Esophagus (tissue), 2 donors: Measurements from ENCODE around the gene GOLGA6A. TPM values are rescaled to one million over a fixed set of nuclear protein-coding genes. Genes with fewer than 3 reads are reported as not detected.

Experiments used
- H3K27ac ChIP-seq, 2 donors: one replicate each; pipeline ENCODE4 v1.5.1; 2013; ENCODE audit warnings: low read depth in 2 of 2, mild to moderate bottlenecking in 2 of 2, inconsistent platforms in 1 of 2, low read length in 1 of 2, moderate library complexity in 1 of 2
- H3K27me3 ChIP-seq, 2 donors: one replicate each; pipeline ENCODE4 v1.6.1; 2013; ENCODE audit warnings: low read length in 2 of 2, control low read depth in 1 of 2, mild to moderate bottlenecking in 1 of 2; ENCODE audit not compliant: insufficient read depth in 2 of 2, control insufficient read depth in 1 of 2
- H3K36me3 ChIP-seq, 2 donors: one replicate each; pipeline ENCODE4 v1.6.1; 2013; ENCODE audit warnings: low read length in 1 of 2; ENCODE audit not compliant: control insufficient read depth in 2 of 2, insufficient read depth in 2 of 2
- H3K4me1 ChIP-seq, 2 donors: one replicate each; pipeline ENCODE4 v1.6.1; 2013; ENCODE audit warnings: low read length in 1 of 2; ENCODE audit not compliant: control insufficient read depth in 2 of 2, insufficient read depth in 2 of 2
- H3K4me3 ChIP-seq, 2 donors: one replicate each; pipeline ENCODE4 v1.5.1; 2013; ENCODE audit warnings: low read length in 2 of 2, mild to moderate bottlenecking in 2 of 2, low read depth in 1 of 2, moderate library complexity in 1 of 2
- H3K9me3 ChIP-seq, 2 donors: one replicate each; pipeline ENCODE4 v1.6.1; 2013; ENCODE audit warnings: mild to moderate bottlenecking in 2 of 2, low read depth in 1 of 2, low read length in 1 of 2, moderate library complexity in 1 of 2; ENCODE audit not compliant: control insufficient read depth in 2 of 2, insufficient read depth in 1 of 2
- WGBS, 2 donors: extraction: QIAGEN DNeasy Blood & Tissue Kit; methylation state at CpG; one replicate each; pipeline ENCODE4 v1.1.7; 2013; 5-methylcytosine and 5-hydroxymethylcytosine counted together
- polyA plus RNA-seq, 2 donors: library from polyadenylated mRNA; stranded (reverse); fragments of 200-250 nt; gene quantifications; one replicate each; pipeline ENCODE4 v1.2.3, GENCODE V29; 2013
- donor health status: healthy with polysubstance abuse.
- donor health status: Bipolar disorder and iron deficiency.

The GOLGA6A gene
- polyA plus RNA-seq, 2 donors, result 0.02 TPM

DNA sequence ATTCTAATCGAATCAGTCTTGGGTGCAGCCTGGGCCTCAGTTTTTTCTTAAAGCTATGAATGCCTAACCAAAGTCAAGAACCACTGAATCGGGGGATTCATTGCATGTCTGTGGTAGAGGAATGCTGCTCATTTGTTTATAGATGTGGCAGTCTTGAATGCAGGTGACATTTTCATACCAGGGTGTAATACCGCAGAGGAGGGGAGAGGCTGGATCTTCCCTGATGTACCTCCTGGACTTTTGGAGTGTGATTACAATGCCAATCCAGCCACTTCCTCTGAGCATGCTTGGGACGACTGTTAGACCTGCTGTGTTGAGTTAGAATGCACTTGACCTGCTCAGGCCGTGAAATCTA lies 42.7 kb downstream of the GOLGA6A start:
- peaks cover 15 to 34% of the 10 kb centered on the region in 2 donors for H3K36me3 ChIP-seq
- no peak overlapping the region for H3K27ac ChIP-seq
- H3K4me3 ChIP-seq, result no peak overlapping the region
- H3K9me3 ChIP-seq, result no peaks in the 10 kb centered on the region
- no peaks in the 10 kb centered on the region for H3K27me3 ChIP-seq
- H3K4me1 ChIP-seq, result peaks cover 5% of the 10 kb centered on the region in 2 donors
- 83 to 89% methylated on average over 5 of the region's 5 CpGs for WGBS, 2 donors

DNA sequence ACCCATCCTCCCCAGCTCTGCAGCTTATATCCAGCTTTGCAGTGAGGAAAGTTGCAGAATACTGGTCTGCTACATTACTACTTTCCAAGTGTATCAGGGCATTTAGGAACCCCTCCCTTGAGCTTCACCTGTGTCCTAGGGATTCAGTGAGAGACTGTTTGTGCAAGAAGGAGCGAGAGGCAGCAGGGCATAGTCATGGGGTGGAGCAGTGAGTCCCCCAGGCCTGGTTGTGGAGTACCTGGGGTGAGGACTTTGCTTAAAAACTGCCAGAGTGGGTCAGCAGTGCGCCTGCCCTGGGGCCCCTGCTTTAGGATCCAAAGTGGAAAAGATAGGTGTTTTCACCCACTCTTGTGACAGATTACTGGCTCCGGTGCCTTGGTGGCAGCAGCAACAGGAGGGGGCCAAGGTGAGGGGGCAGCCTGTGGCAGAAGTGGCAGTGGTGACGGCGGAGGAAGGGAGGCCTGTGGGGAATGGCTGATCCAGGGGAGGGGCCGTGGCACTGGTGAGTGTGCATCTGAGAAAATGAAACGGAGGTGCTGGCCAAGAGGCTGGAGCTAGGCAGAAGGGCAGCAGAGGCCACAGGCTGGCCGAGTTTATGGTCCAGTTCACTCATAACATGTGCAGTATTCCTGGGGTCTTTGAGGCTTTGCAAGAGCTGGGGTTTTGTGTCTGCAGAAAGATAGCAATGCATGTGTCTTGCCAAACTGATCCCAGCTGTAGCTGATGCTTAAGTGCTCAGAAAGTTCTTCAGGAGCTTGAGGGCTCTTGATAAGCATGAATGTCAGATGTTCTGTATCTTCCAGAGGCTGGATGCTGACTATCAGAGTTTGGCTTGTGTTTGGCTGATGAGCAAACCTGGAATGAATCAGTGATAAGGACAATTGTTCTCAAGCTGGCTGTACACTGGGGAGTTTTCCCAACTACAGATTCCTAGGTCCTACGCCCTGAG lies 43.4 kb downstream of the GOLGA6A start:
- no peak overlapping the region for H3K4me3 ChIP-seq
- H3K27me3 ChIP-seq, result no peaks in the 10 kb centered on the region
- no peak overlapping the region for H3K27ac ChIP-seq
- H3K4me1 ChIP-seq, result peaks cover 2 to 5% of the 10 kb centered on the region in 2 donors
- H3K36me3 ChIP-seq, result peaks cover 20 to 39% of the 10 kb centered on the region in 2 donors
- no peaks in the 10 kb centered on the region for H3K9me3 ChIP-seq
- 75 to 80% methylated on average over 9 of the region's 9 CpGs for WGBS, 2 donors

DNA sequence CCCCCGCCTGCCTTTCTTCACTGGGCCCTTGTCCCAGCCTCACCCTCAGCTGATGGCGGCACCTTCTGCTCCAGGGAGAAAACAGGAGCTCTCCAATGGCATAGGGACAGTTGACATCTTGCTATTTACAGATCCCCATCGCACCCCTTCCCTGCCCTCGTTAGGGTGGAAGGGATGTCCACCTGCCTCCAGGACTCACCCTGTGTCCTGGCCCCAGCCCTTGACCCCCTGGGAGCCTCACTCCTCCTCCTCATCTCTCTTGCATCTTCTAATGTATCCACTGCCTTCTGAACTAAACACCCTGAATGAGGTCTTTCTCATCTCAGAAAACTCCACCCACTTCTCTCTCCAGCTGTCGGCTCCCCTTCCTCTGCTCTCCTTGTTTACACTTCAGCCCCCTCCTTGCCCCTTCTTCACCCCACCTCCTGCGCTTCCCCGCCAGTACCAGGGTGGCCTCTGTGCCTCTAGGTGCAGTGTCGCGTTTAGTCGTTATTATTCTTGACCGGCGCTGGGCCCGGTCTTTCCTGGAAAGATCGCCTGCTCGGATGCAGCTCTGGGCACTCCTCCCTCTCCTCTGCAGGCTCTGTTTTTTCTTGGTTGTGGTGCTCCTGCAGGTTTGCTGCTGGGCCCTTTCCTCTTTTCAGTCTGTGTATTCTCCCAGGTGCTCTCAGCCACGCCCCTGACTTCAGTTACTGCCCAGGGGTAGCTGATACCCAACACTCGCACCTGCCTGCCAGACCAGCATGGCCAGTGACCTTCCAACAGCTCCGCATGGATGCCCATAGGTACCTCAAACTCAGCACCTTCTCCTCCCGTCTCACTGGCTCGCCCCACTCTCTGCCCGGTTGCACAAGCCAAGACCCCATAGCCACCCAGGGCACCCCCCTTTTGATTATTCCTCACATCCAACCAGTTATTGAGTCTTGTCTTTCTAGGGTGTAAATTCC lies 44.9 kb downstream of the GOLGA6A start:
- no peak overlapping the region for H3K27ac ChIP-seq
- H3K4me1 ChIP-seq, result peaks cover 0 to 5% of the 10 kb centered on the region in 2 donors
- no peaks in the 10 kb centered on the region for H3K9me3 ChIP-seq
- WGBS, 2 donors, result 79 to 85% methylated on average over 21 of the region's 21 CpGs
- no peaks in the 10 kb centered on the region for H3K27me3 ChIP-seq
- H3K4me3 ChIP-seq, result no peak overlapping the region
- H3K36me3 ChIP-seq, result peaks cover 20 to 41% of the 10 kb centered on the region in 2 donors

DNA sequence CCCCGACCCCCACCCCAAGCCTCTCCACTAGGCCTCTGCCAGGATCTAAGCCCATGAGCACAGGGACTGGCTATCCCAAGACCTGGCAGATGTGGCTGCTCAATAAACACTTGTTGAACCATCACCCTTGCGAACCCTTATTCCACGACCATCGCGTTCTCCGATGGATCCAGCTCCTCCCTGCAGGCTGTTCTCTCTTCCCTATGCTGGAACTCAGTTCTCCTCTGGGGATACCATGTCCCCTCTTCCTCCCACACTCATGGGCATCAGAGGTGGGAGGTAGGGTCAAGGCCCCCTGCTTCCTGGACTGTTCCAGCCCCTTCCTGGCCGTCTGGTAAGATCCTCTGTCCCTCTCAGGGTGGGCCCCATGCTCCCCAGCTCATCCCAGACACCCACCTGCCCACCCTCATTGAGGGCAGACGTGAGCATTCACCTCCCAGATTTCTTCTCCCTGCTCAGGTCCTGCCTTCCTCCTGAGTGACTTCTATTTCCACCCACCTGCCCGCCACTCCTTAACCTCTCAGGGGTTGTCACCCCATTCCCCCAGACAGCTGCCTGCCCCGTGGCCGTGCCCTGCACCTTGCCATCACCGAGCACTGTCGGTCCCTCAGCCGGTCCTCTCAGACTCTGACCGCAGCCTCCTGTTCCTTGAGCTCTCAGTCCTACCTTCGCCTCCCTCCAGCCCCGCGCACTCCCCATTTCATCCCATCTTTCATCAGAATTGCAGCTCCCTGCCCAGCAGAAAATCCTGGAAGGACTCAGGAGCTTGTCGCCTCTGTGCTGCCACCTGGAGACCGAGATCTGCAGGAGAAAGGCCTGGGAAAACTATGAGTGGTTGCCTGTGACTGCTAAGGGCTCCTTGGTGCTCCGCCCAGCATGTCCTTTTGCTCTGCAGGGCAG lies 45.8 kb downstream of the GOLGA6A start:
- H3K36me3 ChIP-seq, result peaks cover 20 to 41% of the 10 kb centered on the region in 2 donors

DNA sequence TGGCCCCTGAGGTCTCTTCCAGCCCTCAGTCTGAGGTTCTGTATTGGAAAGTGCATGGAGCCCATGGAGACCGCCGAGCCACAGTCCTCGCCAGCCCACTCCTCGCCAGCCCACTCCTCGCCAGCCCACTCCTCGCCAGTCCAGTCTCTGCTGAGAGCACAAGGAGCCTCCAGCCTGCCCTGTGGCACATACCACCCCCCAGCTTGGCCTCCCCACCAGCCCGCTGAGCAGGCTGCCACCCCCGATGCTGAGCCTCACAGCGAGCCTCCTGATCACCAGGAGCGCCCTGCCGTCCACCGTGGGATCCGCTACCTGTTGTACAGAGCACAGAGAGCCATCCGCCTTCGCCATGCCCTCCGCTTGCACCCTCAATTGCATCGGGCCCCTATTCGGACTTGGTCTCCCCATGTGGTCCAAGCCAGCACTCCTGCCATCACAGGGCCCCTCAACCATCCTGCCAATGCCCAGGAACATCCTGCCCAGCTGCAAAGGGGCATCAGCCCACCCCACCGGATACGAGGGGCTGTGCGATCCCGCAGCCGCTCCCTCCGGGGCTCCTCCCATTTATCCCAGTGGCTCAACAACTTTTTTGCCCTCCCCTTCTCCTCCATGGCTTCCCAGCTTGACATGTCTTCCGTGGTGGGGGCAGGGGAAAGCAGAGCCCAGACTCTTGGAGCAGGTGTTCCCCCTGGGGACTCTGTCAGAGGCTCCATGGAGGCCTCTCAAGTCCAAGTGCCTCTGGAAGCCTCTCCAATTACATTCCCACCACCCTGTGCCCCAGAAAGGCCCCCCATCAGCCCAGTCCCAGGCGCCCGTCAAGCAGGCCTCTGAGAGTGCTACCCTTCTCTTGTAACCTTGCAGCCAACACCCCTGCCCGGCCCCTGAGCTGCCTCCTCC lies 47.0 kb downstream of the GOLGA6A start:
- Histone ChIP-seq H3K36me3 (peaks cover 20 to 41% of the 10 kb centered on the region in 2 donors), H3K9me3 (no peaks in the 10 kb centered on the region), H3K4me3 (no peak overlapping the region), H3K27me3 (no peaks in the 10 kb centered on the region), H3K4me1 (peaks cover 0 to 2% of the 10 kb centered on the region in 2 donors), H3K27ac (no peak overlapping the region)
- WGBS, 2 donors, result 91 to 94% methylated on average over 28 of the region's 28 CpGs

More for the DNA sequence above, 45.8 kb downstream of the GOLGA6A start:
- Histone ChIP-seq H3K27ac (no peak overlapping the region), H3K4me3 (no peak overlapping the region), H3K27me3 (no peaks in the 10 kb centered on the region), H3K4me1 (peaks cover 0 to 5% of the 10 kb centered on the region in 2 donors), H3K9me3 (no peaks in the 10 kb centered on the region)
- WGBS, 2 donors, result 78 to 83% methylated on average over 21 of the region's 21 CpGs

DNA sequence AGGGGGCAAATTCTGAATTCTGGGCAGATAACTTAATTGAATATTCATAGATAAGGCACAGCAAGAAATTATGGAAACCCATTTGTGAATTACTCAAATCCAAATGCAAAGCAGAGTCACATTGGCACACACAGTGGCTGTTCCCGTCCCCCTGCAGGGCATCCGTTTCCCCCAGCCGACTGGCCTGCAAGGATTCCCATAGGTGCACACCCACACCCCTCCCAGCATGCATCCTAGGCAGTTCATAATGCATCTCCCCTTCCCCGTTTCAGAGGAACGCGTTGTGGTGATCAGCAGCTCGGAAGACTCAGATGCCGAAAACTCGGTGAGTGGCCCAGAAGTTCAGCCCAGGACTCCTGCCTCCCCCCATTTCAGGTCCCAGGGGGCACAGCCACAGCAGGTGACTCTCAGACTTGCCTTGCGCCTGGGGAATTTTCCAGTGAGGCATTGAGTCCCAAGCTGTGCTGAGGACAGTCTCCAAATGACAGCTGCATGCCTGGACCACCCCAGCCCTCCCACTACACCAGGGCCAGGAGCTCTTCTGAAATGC lies 48.1 kb downstream of the GOLGA6A start:
- H3K4me1 ChIP-seq, result peaks cover 0 to 2% of the 10 kb centered on the region in 2 donors
- 85 to 88% methylated on average over 10 of the region's 10 CpGs for WGBS, 2 donors

DNA sequence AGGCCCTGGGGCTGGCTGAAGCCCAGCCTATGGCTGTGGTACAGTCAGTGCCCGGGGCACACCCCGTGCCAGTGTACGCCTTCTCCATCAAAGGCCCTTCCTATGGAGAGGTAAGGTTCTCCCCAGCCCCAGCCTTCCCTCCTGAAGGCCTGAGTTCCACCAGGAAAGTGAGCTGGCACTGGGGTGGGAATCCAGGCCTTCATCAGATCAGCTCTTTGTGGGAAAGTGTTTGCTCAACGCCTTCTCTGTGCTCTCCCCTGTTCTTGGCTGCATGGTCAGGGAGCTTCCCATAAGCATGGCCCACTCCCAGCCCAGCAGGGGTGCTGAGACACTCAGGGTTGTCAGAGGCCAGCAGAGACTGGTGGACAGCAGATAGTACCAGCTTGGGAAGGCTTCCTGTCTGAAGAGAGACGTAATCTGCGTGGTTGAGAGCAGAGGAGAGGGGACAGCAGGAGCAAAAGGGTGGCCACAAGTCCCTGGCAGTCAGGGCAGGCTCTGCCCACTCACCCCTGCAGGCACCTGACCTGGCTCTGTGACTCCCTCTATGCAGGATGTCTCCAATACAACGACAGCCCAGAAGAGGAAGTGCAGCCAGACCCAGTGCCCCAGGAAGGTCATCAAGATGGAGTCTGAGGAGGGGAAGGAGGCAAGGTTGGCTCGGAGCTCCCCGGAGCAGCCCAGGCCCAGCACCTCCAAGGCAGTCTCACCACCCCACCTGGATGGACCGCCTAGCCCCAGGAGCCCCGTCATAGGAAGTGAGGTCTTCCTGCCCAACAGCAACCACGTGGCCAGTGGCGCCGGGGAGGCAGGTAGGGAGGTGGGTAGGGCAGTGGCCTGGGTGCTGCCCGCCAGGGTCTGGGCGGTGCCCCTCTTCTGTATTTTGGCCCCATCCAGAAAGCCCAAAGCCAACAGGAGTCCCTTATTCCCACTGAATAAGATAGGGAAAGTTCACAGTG lies 49.5 kb downstream of the GOLGA6A start:
- Histone ChIP-seq H3K4me1 (no peaks in the 10 kb centered on the region), H3K27ac (no peak overlapping the region), H3K27me3 (no peaks in the 10 kb centered on the region), H3K36me3 (peaks cover 20 to 41% of the 10 kb centered on the region in 2 donors), H3K4me3 (no peak overlapping the region), H3K9me3 (no peaks in the 10 kb centered on the region)
- WGBS, 2 donors, result 83 to 88% methylated on average over 16 of the region's 16 CpGs

More for the DNA sequence above, 48.1 kb downstream of the GOLGA6A start:
- Histone ChIP-seq H3K4me3 (no peak overlapping the region), H3K27ac (no peak overlapping the region), H3K36me3 (peaks cover 20 to 41% of the 10 kb centered on the region in 2 donors), H3K27me3 (no peaks in the 10 kb centered on the region), H3K9me3 (no peaks in the 10 kb centered on the region)
